ENCODE results near the gene UBC.

GRCh38 chr12:124939421-124940142 lies 25.1 kb upstream of the UBC start:
- TF ChIP-seq, protein P1, sequence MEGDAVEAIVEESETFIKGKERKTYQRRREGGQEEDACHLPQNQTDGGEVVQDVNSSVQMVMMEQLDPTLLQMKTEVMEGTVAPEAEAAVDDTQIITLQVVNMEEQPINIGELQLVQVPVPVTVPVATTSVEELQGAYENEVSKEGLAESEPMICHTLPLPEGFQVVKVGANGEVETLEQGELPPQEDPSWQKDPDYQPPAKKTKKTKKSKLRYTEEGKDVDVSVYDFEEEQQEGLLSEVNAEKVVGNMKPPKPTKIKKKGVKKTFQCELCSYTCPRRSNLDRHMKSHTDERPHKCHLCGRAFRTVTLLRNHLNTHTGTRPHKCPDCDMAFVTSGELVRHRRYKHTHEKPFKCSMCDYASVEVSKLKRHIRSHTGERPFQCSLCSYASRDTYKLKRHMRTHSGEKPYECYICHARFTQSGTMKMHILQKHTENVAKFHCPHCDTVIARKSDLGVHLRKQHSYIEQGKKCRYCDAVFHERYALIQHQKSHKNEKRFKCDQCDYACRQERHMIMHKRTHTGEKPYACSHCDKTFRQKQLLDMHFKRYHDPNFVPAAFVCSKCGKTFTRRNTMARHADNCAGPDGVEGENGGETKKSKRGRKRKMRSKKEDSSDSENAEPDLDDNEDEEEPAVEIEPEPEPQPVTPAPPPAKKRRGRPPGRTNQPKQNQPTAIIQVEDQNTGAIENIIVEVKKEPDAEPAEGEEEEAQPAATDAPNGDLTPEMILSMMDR (IDR thresholded peaks at IDR 0.05) = no peak
- TF ChIP-seq EZH2 (IDR thresholded peaks at IDR 0.05; ENCODE audit: borderline replicate concordance, insufficient read depth, low read depth, low read length, poor library complexity, severe bottlenecking) = no peak
